Measurements from ENCODE around the gene ZNF512.
"Not testable (repeated sequence)": the region's sequence is repeated elsewhere in the genome, so short reads cannot be mapped to it uniquely, and the experiment has no call there.

DNA sequence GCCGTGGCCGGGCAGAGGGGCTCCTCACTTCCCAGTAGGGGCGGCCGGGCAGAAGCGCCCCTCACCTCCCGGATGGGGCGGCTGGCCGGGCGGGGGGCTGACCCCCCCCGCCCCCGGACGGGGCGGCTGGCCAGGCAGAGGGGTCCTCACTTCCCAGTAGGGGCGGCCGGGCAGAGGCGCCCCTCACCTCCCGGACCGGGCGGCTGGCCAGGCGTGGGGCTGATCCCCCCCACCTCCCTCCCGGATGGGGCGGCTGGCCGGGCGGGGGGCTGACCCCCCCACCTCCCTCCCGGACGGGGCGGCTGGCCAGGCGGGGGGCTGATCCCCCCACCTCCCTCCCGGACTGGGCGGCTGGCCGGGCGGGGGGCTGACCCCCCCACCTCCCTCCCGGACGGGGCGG, 43.2 kb upstream of the ZNF512 start:
- TF ChIP-seq, protein P1, sequence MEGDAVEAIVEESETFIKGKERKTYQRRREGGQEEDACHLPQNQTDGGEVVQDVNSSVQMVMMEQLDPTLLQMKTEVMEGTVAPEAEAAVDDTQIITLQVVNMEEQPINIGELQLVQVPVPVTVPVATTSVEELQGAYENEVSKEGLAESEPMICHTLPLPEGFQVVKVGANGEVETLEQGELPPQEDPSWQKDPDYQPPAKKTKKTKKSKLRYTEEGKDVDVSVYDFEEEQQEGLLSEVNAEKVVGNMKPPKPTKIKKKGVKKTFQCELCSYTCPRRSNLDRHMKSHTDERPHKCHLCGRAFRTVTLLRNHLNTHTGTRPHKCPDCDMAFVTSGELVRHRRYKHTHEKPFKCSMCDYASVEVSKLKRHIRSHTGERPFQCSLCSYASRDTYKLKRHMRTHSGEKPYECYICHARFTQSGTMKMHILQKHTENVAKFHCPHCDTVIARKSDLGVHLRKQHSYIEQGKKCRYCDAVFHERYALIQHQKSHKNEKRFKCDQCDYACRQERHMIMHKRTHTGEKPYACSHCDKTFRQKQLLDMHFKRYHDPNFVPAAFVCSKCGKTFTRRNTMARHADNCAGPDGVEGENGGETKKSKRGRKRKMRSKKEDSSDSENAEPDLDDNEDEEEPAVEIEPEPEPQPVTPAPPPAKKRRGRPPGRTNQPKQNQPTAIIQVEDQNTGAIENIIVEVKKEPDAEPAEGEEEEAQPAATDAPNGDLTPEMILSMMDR (IDR thresholded peaks at IDR 0.05) = not testable (repeated sequence)
- not testable (repeated sequence) for TF ChIP-seq ZFX (IDR thresholded peaks at IDR 0.05; ENCODE audit: borderline replicate concordance)

Measured in 22Rv1 (cell line).